GM23248 (cell line): ENCODE data around the gene HRK.

Experiments
- EZH2 ChIP-seq: fragments of 200-600 bp; sonication (generic); IDR thresholded peaks from 2 replicates; pipeline ENCODE4 v1.6.1; 2018; ENCODE audit warnings: antibody characterized with exemption, mild to moderate bottlenecking; ENCODE audit not compliant: insufficient read depth, poor library complexity, severe bottlenecking
- EZH2phosphoT487 ChIP-seq: fragments of 200-600 bp; sonication (generic); IDR thresholded peaks from 2 replicates; pipeline ENCODE4 v1.6.1; 2018; ENCODE audit warnings: antibody characterized with exemption, moderate library complexity, mild to moderate bottlenecking, low read depth; ENCODE audit not compliant: insufficient read depth

DNA sequence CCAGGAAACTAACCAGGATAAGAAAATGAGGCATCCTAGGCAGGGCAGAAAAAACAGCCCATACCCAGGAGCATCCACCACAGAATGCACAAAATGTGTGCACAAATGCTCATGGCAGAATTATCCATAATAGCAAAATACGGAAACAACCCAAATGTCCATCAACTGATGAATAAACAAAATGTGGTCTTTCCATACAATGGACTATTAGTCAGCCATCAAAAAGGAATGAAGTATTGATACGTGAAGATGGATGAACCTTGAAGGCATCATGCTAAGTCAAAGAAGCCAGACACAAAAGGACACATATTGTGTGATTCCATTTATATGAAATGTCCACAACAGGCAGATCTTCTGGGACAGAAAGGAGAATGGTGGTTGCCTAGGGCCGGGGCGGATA, 19.1 kb downstream of the HRK start:
- no peak for TF ChIP-seq EZH2phosphoT487
- no peak for TF ChIP-seq EZH2
